ENCODE data around the gene ITGBL1.

The ITGBL1 gene

GRCh38 chr13:101556676-101557123 is 104.2 kb downstream of the ITGBL1 start:
- Histone ChIP-seq H3K4me3 (ENCODE audit: low read length) (no peak overlapping the region), H3K27me3 (ENCODE audit: control insufficient read depth, insufficient read depth, low read length) (no peaks in the 10 kb centered on the region), H3K27ac (ENCODE audit: low read length) (no peak overlapping the region), H3K36me3 (ENCODE audit: control insufficient read depth, insufficient read depth, low read length) (no peaks in the 10 kb centered on the region), H3K4me1 (ENCODE audit: control insufficient read depth, insufficient read depth, low read length) (peaks cover 1% of the 10 kb centered on the region), H3K9me3 (ENCODE audit: control insufficient read depth, insufficient read depth, low read length) (no peaks in the 10 kb centered on the region)
- no peak for DNase-seq (ENCODE audit: low read depth, low spot score)
- no CpG with 5 or more reads among the region's 3 CpGs for WGBS (ENCODE audit: insufficient coverage, insufficient read length)

- H3K36me3 ChIP-seq (ENCODE audit: control insufficient read depth, insufficient read depth, low read length): no peaks in the 10 kb centered on the region
- no peaks in the 10 kb centered on the region for H3K4me1 ChIP-seq (ENCODE audit: control insufficient read depth, insufficient read depth, low read length)
- no peak for DNase-seq (ENCODE audit: low read depth, low spot score)
- H3K4me3 ChIP-seq (ENCODE audit: low read length): no peak overlapping the region
- H3K27ac ChIP-seq (ENCODE audit: low read length): no peak overlapping the region
- H3K27me3 ChIP-seq (ENCODE audit: control insufficient read depth, insufficient read depth, low read length): no peaks in the 10 kb centered on the region
- WGBS (ENCODE audit: insufficient coverage, insufficient read length): no CpG with 5 or more reads among the region's 1 CpG
- no peaks in the 10 kb centered on the region for H3K9me3 ChIP-seq (ENCODE audit: control insufficient read depth, insufficient read depth, low read length)
Measured at GRCh38 chr13:101565317-101565716, 112.8 kb downstream of the ITGBL1 start.

DNA sequence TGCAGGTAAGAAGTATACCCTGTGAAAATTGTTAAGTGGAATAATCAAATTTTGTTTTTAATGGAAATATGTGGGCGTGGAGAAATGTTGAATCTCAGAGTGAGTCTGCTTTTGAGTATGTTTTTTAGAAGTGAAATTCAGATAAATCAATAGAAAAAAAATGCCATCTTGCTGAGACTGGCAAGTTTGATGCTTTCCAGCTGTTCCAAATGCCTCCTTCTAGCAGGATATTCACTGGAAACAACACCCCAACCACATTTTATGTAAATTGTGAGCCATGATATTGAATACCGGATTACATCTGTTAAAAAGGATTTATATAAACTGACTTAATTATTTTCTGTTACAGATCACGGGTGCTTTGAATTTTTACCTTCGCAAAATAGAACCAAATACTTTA is 115.4 kb downstream of the ITGBL1 start:
- Histone ChIP-seq H3K4me1 (ENCODE audit: control insufficient read depth, insufficient read depth, low read length) (no peaks in the 10 kb centered on the region), H3K36me3 (ENCODE audit: control insufficient read depth, insufficient read depth, low read length) (no peaks in the 10 kb centered on the region), H3K4me3 (ENCODE audit: low read length) (no peak overlapping the region), H3K27me3 (ENCODE audit: control insufficient read depth, insufficient read depth, low read length) (no peaks in the 10 kb centered on the region), H3K27ac (ENCODE audit: low read length) (no peak overlapping the region), H3K9me3 (ENCODE audit: control insufficient read depth, insufficient read depth, low read length) (no peaks in the 10 kb centered on the region)
- 100% methylated on average over 1 of the region's 4 CpGs for WGBS (ENCODE audit: insufficient coverage, insufficient read length)
- no peak for DNase-seq (ENCODE audit: low read depth, low spot score)

DNA sequence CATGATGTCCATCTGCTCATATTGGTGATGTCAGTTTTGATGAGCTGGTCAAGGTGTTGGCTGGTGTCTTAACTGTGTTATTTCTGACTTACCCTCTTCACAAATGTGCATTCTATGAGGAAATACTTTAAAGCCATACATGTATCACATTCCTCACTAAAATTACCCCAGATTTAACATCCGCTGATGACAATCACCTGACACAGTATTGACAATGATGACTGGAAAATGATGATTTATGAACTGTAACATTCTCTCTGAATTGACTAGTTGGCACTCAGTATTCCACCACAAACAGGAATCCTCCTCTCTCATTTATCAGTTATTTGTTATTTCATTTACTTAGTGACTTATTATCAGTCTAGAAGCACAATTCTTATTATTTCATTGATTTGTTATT is 117.3 kb downstream of the ITGBL1 start:
- H3K4me3 ChIP-seq (ENCODE audit: low read length): no peak overlapping the region

DNA sequence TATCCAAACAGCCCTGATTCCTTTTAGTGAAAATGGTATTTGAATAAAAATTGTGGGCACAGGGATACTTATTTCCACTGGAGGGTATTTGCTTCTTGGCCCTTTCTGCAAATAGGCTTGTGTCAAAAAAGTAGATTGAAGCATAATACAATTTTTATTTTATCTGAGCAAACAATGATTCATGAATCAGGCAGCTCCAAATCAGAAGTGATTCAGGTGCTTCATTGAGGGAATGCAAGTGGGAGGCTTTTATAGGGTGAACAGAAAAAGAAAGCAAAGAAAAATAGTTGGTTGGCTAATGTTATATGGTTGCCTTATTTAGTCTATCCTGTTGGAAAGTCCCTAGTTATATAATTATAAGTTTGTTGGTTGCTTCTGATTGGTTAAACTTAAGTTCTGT is 117.9 kb downstream of the ITGBL1 start:
- no peaks in the 10 kb centered on the region for H3K27me3 ChIP-seq (ENCODE audit: control insufficient read depth, insufficient read depth, low read length)
- H3K4me1 ChIP-seq (ENCODE audit: control insufficient read depth, insufficient read depth, low read length): no peaks in the 10 kb centered on the region
- H3K4me3 ChIP-seq (ENCODE audit: low read length): no peak overlapping the region
- no peak overlapping the region for H3K27ac ChIP-seq (ENCODE audit: low read length)
- H3K36me3 ChIP-seq (ENCODE audit: control insufficient read depth, insufficient read depth, low read length): no peaks in the 10 kb centered on the region
- H3K9me3 ChIP-seq (ENCODE audit: control insufficient read depth, insufficient read depth, low read length): no peaks in the 10 kb centered on the region
- DNase-seq (ENCODE audit: low read depth, low spot score): no peak

More for the DNA sequence above, 117.3 kb downstream of the ITGBL1 start:
- Histone ChIP-seq H3K36me3 (ENCODE audit: control insufficient read depth, insufficient read depth, low read length) (no peaks in the 10 kb centered on the region), H3K9me3 (ENCODE audit: control insufficient read depth, insufficient read depth, low read length) (no peaks in the 10 kb centered on the region), H3K27ac (ENCODE audit: low read length) (no peak overlapping the region), H3K4me1 (ENCODE audit: control insufficient read depth, insufficient read depth, low read length) (no peaks in the 10 kb centered on the region), H3K27me3 (ENCODE audit: control insufficient read depth, insufficient read depth, low read length) (no peaks in the 10 kb centered on the region)
- no CpG with 5 or more reads among the region's 1 CpG for WGBS (ENCODE audit: insufficient coverage, insufficient read length)
- DNase-seq (ENCODE audit: low read depth, low spot score): no peak

GRCh38 chr13:101572456-101572855 is 120.0 kb downstream of the ITGBL1 start:
- no peaks in the 10 kb centered on the region for H3K27me3 ChIP-seq (ENCODE audit: control insufficient read depth, insufficient read depth, low read length)
- no peaks in the 10 kb centered on the region for H3K36me3 ChIP-seq (ENCODE audit: control insufficient read depth, insufficient read depth, low read length)
- DNase-seq (ENCODE audit: low read depth, low spot score): no peak
- no peaks in the 10 kb centered on the region for H3K9me3 ChIP-seq (ENCODE audit: control insufficient read depth, insufficient read depth, low read length)
- no peak overlapping the region for H3K4me3 ChIP-seq (ENCODE audit: low read length)
- no CpG with 5 or more reads among the region's 5 CpGs for WGBS (ENCODE audit: insufficient coverage, insufficient read length)
- H3K27ac ChIP-seq (ENCODE audit: low read length): no peak overlapping the region
- H3K4me1 ChIP-seq (ENCODE audit: control insufficient read depth, insufficient read depth, low read length): no peaks in the 10 kb centered on the region; the same call in 1 of the 2 replicates

DNA sequence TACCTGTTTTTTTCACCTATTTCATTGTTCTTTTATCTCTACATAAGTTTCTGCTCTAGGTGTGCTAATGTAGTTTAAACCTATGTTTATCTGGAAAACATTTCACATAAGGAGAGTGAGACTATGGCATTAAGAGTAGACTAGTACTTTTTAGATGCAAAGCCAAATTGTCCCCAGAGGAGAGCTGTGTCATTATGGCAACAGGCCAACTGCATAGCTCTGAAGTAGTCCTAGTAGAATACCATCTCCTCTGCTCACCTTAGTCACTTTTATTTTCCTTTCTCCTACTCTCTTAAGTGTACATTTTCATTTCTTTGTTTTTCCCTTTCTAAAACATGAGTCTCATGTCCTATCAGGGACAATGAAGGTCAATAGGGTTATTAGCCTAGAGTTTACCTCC is 123.1 kb downstream of the ITGBL1 start:
- H3K4me3 ChIP-seq (ENCODE audit: low read length): no peak overlapping the region
- no peaks in the 10 kb centered on the region for H3K27me3 ChIP-seq (ENCODE audit: control insufficient read depth, insufficient read depth, low read length)
- no peaks in the 10 kb centered on the region for H3K9me3 ChIP-seq (ENCODE audit: control insufficient read depth, insufficient read depth, low read length)
- no peak overlapping the region for H3K27ac ChIP-seq (ENCODE audit: low read length)
- DNase-seq (ENCODE audit: low read depth, low spot score): no peak
- H3K36me3 ChIP-seq (ENCODE audit: control insufficient read depth, insufficient read depth, low read length): no peaks in the 10 kb centered on the region
- H3K4me1 ChIP-seq (ENCODE audit: control insufficient read depth, insufficient read depth, low read length): no peaks in the 10 kb centered on the region; the same call in 1 of the 2 replicates

GRCh38 chr13:101576455-101576854 is 124.0 kb downstream of the ITGBL1 start:
- WGBS (ENCODE audit: insufficient coverage, insufficient read length): no CpG with 5 or more reads among the region's 4 CpGs
- no peak overlapping the region for H3K27ac ChIP-seq (ENCODE audit: low read length)
- H3K36me3 ChIP-seq (ENCODE audit: control insufficient read depth, insufficient read depth, low read length): no peaks in the 10 kb centered on the region
- H3K4me3 ChIP-seq (ENCODE audit: low read length): no peak overlapping the region
- no peaks in the 10 kb centered on the region for H3K27me3 ChIP-seq (ENCODE audit: control insufficient read depth, insufficient read depth, low read length)
- no peaks in the 10 kb centered on the region for H3K9me3 ChIP-seq (ENCODE audit: control insufficient read depth, insufficient read depth, low read length)
- no peak for DNase-seq (ENCODE audit: low read depth, low spot score)
- no peaks in the 10 kb centered on the region; the same call in 1 of the 2 replicates for H3K4me1 ChIP-seq (ENCODE audit: control insufficient read depth, insufficient read depth, low read length)

DNA sequence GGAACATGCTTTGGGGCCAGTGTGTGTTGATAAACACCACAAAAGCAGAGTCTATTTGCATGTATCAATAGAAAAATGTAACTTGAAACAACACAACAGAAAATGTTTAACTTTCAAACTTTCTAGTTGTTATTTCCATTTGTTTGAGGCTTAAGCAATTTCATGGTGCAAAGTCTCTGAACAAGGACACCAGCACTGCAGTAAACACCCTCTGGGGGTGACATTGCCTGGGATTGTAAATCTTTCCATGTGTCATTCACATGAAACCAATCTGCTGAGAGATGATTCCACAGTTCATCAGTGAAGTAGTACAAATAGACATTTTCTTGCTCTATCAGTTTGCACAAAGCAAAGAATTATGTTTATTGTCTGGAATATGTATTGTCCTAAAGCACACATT is 124.5 kb downstream of the ITGBL1 start:
- Histone ChIP-seq H3K4me3 (ENCODE audit: low read length) (no peak overlapping the region), H3K27ac (ENCODE audit: low read length) (no peak overlapping the region)
- no peak for DNase-seq (ENCODE audit: low read depth, low spot score)

GRCh38 chr13:101579281-101579802 is 126.9 kb downstream of the ITGBL1 start:
- Histone ChIP-seq H3K27me3 (ENCODE audit: control insufficient read depth, insufficient read depth, low read length) (no peaks in the 10 kb centered on the region), H3K36me3 (ENCODE audit: control insufficient read depth, insufficient read depth, low read length) (no peaks in the 10 kb centered on the region), H3K9me3 (ENCODE audit: control insufficient read depth, insufficient read depth, low read length) (no peaks in the 10 kb centered on the region), H3K4me1 (ENCODE audit: control insufficient read depth, insufficient read depth, low read length) (no peaks in the 10 kb centered on the region; the same call in 1 of the 2 replicates), H3K27ac (ENCODE audit: low read length) (no peak overlapping the region), H3K4me3 (ENCODE audit: low read length) (no peak overlapping the region)
- DNase-seq (ENCODE audit: low read depth, low spot score): no peak
- no CpG with 5 or more reads among the region's 4 CpGs for WGBS (ENCODE audit: insufficient coverage, insufficient read length)

More for the DNA sequence above, 124.5 kb downstream of the ITGBL1 start:
- H3K36me3 ChIP-seq (ENCODE audit: control insufficient read depth, insufficient read depth, low read length): no peaks in the 10 kb centered on the region
- H3K9me3 ChIP-seq (ENCODE audit: control insufficient read depth, insufficient read depth, low read length): no peaks in the 10 kb centered on the region
- no peaks in the 10 kb centered on the region for H3K27me3 ChIP-seq (ENCODE audit: control insufficient read depth, insufficient read depth, low read length)
- no peaks in the 10 kb centered on the region; the same call in 1 of the 2 replicates for H3K4me1 ChIP-seq (ENCODE audit: control insufficient read depth, insufficient read depth, low read length)

- DNase-seq (ENCODE audit: low read depth, low spot score): no peak
- no peaks in the 10 kb centered on the region for H3K36me3 ChIP-seq (ENCODE audit: control insufficient read depth, insufficient read depth, low read length)
- H3K4me1 ChIP-seq (ENCODE audit: control insufficient read depth, insufficient read depth, low read length): no peaks in the 10 kb centered on the region
- H3K27ac ChIP-seq (ENCODE audit: low read length): no peak overlapping the region
- no peak overlapping the region for H3K4me3 ChIP-seq (ENCODE audit: low read length)
- no peaks in the 10 kb centered on the region for H3K27me3 ChIP-seq (ENCODE audit: control insufficient read depth, insufficient read depth, low read length)
- H3K9me3 ChIP-seq (ENCODE audit: control insufficient read depth, insufficient read depth, low read length): no peaks in the 10 kb centered on the region
Measured at GRCh38 chr13:101584331-101584730, 131.9 kb downstream of the ITGBL1 start.

All from iPS DF 6.9 (cell line).